Left lung (tissue), 10 donors: ENCODE measurements around the gene GMPS. TPM values are rescaled to one million over a fixed set of nuclear protein-coding genes. Genes with fewer than 3 reads are reported as not detected.

ENCODE experiments used
- ATAC-seq: fragments of 200-7000 bp; cut with Tn5 transposase; one replicate; pipeline ENCODE4 v1.9.1; 2020; ENCODE audit warnings: moderate library complexity
- DNase-seq, 4 donors: peaks; one replicate each; pipeline ENCODE4 v3.0.0-alpha.2; 2013 to 2020
- H3K27ac ChIP-seq, 2 donors: fragments of 200-600 bp; sonication (generic) in 1 of 2; one replicate each; pipeline versions ENCODE4 v1.5.0 to v1.8.0; 2020 to 2021
- H3K27me3 ChIP-seq, 2 donors: fragments of 200-600 bp; sonication (generic) in 1 of 2; one replicate each; pipeline versions ENCODE4 v1.5.0 to v1.8.0; 2020 to 2021
- H3K36me3 ChIP-seq, 2 donors: fragments of 200-600 bp; sonication (generic) in 1 of 2; one replicate each; pipeline versions ENCODE4 v1.5.0 to v1.8.0; 2020 to 2021
- H3K4me1 ChIP-seq, 2 donors: fragments of 200-600 bp; one replicate each; pipeline ENCODE4 v1.8.0; 2021
- H3K4me3 ChIP-seq, 2 donors: fragments of 200-600 bp; sonication (generic) in 1 of 2; one replicate each; pipeline versions ENCODE4 v1.5.0 to v1.8.0; 2020 to 2021; ENCODE audit warnings: mild to moderate bottlenecking in 1 of 2
- H3K9me3 ChIP-seq, 2 donors: fragments of 200-600 bp; sonication (generic) in 1 of 2; one replicate each; pipeline versions ENCODE4 v1.5.0 to v1.8.0; 2020 to 2021
- intact Hi-C, 2 donors: fragments of 100-400 bp; cut with DNase I; formaldehyde crosslinking; loops; one replicate each; pipeline versions ENCODE4 v1.11.2 to v1.14.2; 2022
- polyA plus RNA-seq, 6 donors: library from polyadenylated mRNA; unstranded; fragments of 120-200 nt; gene quantifications; one replicate each; pipeline ENCODE4 v1.2.1, GENCODE V29; 2013; ENCODE audit not compliant: insufficient read length in 6 of 6
- total RNA-seq, 2 donors: library from RNA; stranded (reverse); fragmentation: NEBNext Ultra II Directional; extraction: Animal tissue kit (Norgen Biotek cat#: 25700); gene quantifications; one replicate each; pipeline ENCODE4 v1.2.1, GENCODE V29; 2021
- TF ChIP-seq, protein P1 (sequence below), 2 donors: fragments of 200-600 bp; sonication (generic) in 1 of 2; IDR thresholded peaks; one replicate each; pipeline versions ENCODE4 v1.5.0 to v1.8.0; 2021; ENCODE audit warnings: antibody characterized with exemption in 2 of 2
- donor health status: DM: no; HTN: yes; CAD: no.
- donor health status: DM: no; HTN: no; CAD: no.

Gene GMPS
- total and polyA plus RNA-seq, 8 donors, result 46.0 to 72.3 (median 60.0) TPM

- Histone ChIP-seq H3K4me1 (no peaks in the 10 kb centered on the region), H3K27me3 (no peaks in the 10 kb centered on the region), H3K36me3 (no peaks in the 10 kb centered on the region), H3K27ac (no peak overlapping the region), H3K9me3 (no peaks in the 10 kb centered on the region), H3K4me3 (no peak overlapping the region)
- intact Hi-C loops, result no loop called here
- ATAC-seq (no peak), DNase-seq (no peak)
- TF ChIP-seq, protein P1, sequence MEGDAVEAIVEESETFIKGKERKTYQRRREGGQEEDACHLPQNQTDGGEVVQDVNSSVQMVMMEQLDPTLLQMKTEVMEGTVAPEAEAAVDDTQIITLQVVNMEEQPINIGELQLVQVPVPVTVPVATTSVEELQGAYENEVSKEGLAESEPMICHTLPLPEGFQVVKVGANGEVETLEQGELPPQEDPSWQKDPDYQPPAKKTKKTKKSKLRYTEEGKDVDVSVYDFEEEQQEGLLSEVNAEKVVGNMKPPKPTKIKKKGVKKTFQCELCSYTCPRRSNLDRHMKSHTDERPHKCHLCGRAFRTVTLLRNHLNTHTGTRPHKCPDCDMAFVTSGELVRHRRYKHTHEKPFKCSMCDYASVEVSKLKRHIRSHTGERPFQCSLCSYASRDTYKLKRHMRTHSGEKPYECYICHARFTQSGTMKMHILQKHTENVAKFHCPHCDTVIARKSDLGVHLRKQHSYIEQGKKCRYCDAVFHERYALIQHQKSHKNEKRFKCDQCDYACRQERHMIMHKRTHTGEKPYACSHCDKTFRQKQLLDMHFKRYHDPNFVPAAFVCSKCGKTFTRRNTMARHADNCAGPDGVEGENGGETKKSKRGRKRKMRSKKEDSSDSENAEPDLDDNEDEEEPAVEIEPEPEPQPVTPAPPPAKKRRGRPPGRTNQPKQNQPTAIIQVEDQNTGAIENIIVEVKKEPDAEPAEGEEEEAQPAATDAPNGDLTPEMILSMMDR (IDR thresholded peaks at IDR 0.05), result no peak
These were observed 119.1 kb downstream of the GMPS start for GRCh38 chr3:155989536-155989935.

GRCh38 chr3:155991212-155991611 is 120.8 kb downstream of the GMPS start:
- no peak overlapping the region for H3K4me3 ChIP-seq
- no peaks in the 10 kb centered on the region for H3K27me3 ChIP-seq
- DNase-seq (no peak), ATAC-seq (no peak)
- H3K9me3 ChIP-seq, result no peaks in the 10 kb centered on the region
- no peak overlapping the region for H3K27ac ChIP-seq
- TF ChIP-seq, protein P1 (IDR thresholded peaks at IDR 0.05), result no peak
- intact Hi-C loops, result no loop called here
- no peaks in the 10 kb centered on the region for H3K4me1 ChIP-seq
- no peaks in the 10 kb centered on the region for H3K36me3 ChIP-seq

- Histone ChIP-seq H3K36me3 (no peaks in the 10 kb centered on the region), H3K27ac (no peak overlapping the region), H3K27me3 (no peaks in the 10 kb centered on the region), H3K4me1 (no peaks in the 10 kb centered on the region), H3K4me3 (no peak overlapping the region), H3K9me3 (no peaks in the 10 kb centered on the region)
- intact Hi-C loops, result no loop called here
- DNase-seq, result no peak
- TF ChIP-seq, protein P1 (IDR thresholded peaks at IDR 0.05), result no peak
- no peak for ATAC-seq
These were observed 121.4 kb downstream of the GMPS start for GRCh38 chr3:155991847-155992246.

Other genes with a start within 250 kb of the GMPS start
- gene PLCH1, start 125.6 kb upstream of the GMPS start, total RNA-seq, result 1 to 10 TPM; 8.5 to 9.6 TPM
- 10 to 100 TPM; 14.8 to 33.8 (median 24.1) TPM for gene PLCH1, start 125.6 kb upstream of the GMPS start, polyA plus RNA-seq
- 1 to 10 TPM; 2.6 to 4.8 TPM for gene C3orf33, start 64.4 kb upstream of the GMPS start, total RNA-seq
- gene C3orf33, start 64.4 kb upstream of the GMPS start, polyA plus RNA-seq, result 1 to 10 TPM; 6.3 to 9.9 (median 7.4) TPM
- 10 to 100 TPM; 39.4 to 48.9 TPM for gene SLC33A1, start 16.2 kb upstream of the GMPS start, total RNA-seq
- 10 to 100 TPM; 29.0 to 38.4 (median 33.8) TPM for gene SLC33A1, start 16.2 kb upstream of the GMPS start, polyA plus RNA-seq
- 1 to 10 TPM in 1 of 2 donors, under 1 TPM in 1; 0.58 to 1.5 TPM for gene KCNAB1, start 249.9 kb downstream of the GMPS start, total RNA-seq
- 1 to 10 TPM; 1.2 to 1.7 (median 1.6) TPM for gene KCNAB1, start 249.9 kb downstream of the GMPS start, polyA plus RNA-seq